Vagina (tissue), 2 donors: ENCODE data around the gene FAM167B.

Source experiments
- CTCF ChIP-seq, 3 experiments: fragments of 450-650 bp in 2 of 3; fragments of 200-600 bp in 1 of 3; sonication (generic) in 1 of 3; IDR thresholded peaks; one replicate each; pipeline ENCODE4 v1.5.1; 2017 to 2019; ENCODE audit warnings: antibody characterized with exemption in 3 of 3, mild to moderate bottlenecking in 2 of 3, moderate library complexity in 2 of 3
- POLR2A ChIP-seq, 2 donors: fragments of 450-650 bp; IDR thresholded peaks; one replicate each; pipeline ENCODE4 v1.6.1; 2017; ENCODE audit warnings: antibody characterized with exemption in 2 of 2, mild to moderate bottlenecking in 2 of 2, moderate library complexity in 2 of 2
- POLR2AphosphoS5 ChIP-seq, 2 donors: sonication (generic); formaldehyde crosslinking; IDR thresholded peaks; one replicate each; pipeline ENCODE4 v1.9.0; 2017; ENCODE audit warnings: antibody characterized with exemption in 2 of 2, mild to moderate bottlenecking in 2 of 2, low read depth in 1 of 2; ENCODE audit not compliant: insufficient read depth in 1 of 2

DNA sequence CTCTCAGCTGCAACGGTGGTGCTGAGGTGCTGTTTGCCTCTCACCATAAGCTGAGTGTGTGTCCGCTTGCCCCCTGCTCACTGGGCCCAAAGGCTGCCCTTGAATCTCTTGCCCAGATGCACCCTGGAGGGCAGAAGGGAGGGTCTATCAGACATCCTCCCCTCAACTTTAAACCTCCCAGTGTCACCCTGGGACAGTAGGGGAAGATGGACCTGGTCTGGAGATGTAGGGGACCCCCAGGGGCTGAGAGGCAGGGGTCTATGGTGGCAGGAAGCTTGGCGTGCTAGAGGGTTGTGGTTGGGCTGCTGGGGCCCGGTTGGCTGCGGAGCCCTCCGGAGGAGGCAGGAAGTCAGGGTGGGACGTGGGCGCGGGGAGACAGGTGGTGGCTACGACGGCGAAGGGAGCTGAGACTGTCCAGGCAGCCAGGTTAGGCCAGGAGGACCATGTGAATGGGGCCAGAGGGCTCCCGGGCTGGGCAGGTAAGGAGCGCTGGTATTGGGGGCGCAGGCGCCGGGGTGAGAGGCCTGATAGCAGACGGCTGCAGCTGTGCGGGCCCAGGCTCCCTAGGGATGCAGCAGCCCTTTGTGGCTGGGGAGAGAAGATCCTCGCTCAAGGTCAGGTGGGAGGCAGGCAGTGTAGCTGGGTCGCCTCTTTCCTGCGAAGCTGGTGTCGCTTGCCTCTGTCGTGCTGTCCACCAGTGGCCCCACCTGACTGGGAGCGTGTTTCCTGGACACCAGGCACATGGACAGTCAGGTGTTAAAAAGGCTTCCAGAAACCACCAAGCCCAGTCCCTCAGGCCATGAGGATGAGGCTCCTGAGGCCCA is 4.1 kb downstream of the FAM167B start, which contains the start of gene LCK:
- TF ChIP-seq CTCF (IDR thresholded peaks at IDR 0.05), result no peak
- TF ChIP-seq POLR2A (IDR thresholded peaks at IDR 0.05), result no peak
- no peak for TF ChIP-seq POLR2AphosphoS5 (IDR thresholded peaks at IDR 0.05; ENCODE audit: insufficient read depth in 1 of 2, low read depth in 1 of 2)
